Fibroblast of lung (primary cell): Measurements from ENCODE around the gene MIER2. TPM values are rescaled to one million over a fixed set of nuclear protein-coding genes. Genes with fewer than 3 reads are reported as not detected.

Experiments
- DNase-seq, 2 donors: peaks; one replicate each; pipeline versions ENCODE4 v3.0.0 to v3.0.0-alpha.2; 2010; ENCODE audit warnings: low read depth in 2 of 2
- H2AFZ ChIP-seq: 2 replicates; pipeline ENCODE4 v1.5.1; 2012; ENCODE audit warnings: low read length, control low read depth, inconsistent platforms
- H3K27ac ChIP-seq: 2 replicates; pipeline ENCODE4 v1.5.1; 2011; ENCODE audit warnings: low read length, control low read depth; ENCODE audit not compliant: insufficient read depth
- H3K27me3 ChIP-seq: 2 replicates; pipeline ENCODE4 v1.5.1; 2011; ENCODE audit warnings: mild to moderate bottlenecking, low read length; ENCODE audit not compliant: control insufficient read depth, insufficient read depth
- H3K36me3 ChIP-seq: 2 replicates; pipeline ENCODE4 v1.5.1; 2011; ENCODE audit warnings: low read length; ENCODE audit not compliant: control insufficient read depth, insufficient read depth
- H3K4me1 ChIP-seq: 2 replicates; pipeline ENCODE4 v1.5.1; 2011; ENCODE audit warnings: low read length; ENCODE audit not compliant: control insufficient read depth, insufficient read depth; ENCODE audit errors: extremely low read depth
- H3K4me2 ChIP-seq: 2 replicates; pipeline ENCODE4 v1.5.1; 2011; ENCODE audit warnings: low read length, control low read depth; ENCODE audit not compliant: insufficient read depth; ENCODE audit errors: extremely low read depth
- H3K4me3 ChIP-seq, 4 experiments: fragments of 200-600 bp in 1 of 4; sonication (generic) in 1 of 4; replicated peaks in 1 of 4; 2 replicates each; pipeline ENCODE4 v1.5.1; 2011 to 2016; ENCODE audit warnings: low read length in 4 of 4, low read depth in 3 of 4, mild to moderate bottlenecking in 3 of 4, control low read depth in 2 of 4, inconsistent platforms in 1 of 4, mixed read lengths in 1 of 4; ENCODE audit not compliant: insufficient read depth in 1 of 4; ENCODE audit errors: control extremely low read depth in 1 of 4
- H3K79me2 ChIP-seq: 2 replicates; pipeline ENCODE4 v1.5.1; 2012; ENCODE audit warnings: mild to moderate bottlenecking, low read length, inconsistent platforms; ENCODE audit not compliant: control insufficient read depth, insufficient read depth
- H3K9ac ChIP-seq: 2 replicates; pipeline ENCODE4 v1.5.1; 2011; ENCODE audit warnings: mild to moderate bottlenecking, low read length, control low read depth; ENCODE audit not compliant: insufficient read depth
- H3K9me3 ChIP-seq: 2 replicates; pipeline ENCODE4 v1.5.1; 2012; ENCODE audit warnings: low read depth, low read length; ENCODE audit not compliant: control insufficient read depth, insufficient read depth
- H4K20me1 ChIP-seq: 2 replicates; pipeline ENCODE4 v1.5.1; 2011; ENCODE audit warnings: low read length; ENCODE audit not compliant: control insufficient read depth, insufficient read depth; ENCODE audit errors: extremely low read depth
- CTCF ChIP-seq, 2 donors: IDR thresholded peaks in 1 of 2; conservative IDR thresholded peaks in 1 of 2; 1 replicate in 1 of 2; 2 replicates in 1 of 2; pipeline ENCODE4 v1.5.1; 2011 to 2012; ENCODE audit warnings: low read length in 2 of 2, control low read depth in 1 of 2, inconsistent platforms in 1 of 2, low read depth in 1 of 2, mild to moderate bottlenecking in 1 of 2
- EZH2 ChIP-seq: IDR thresholded peaks from 2 replicates; pipeline ENCODE4 v1.5.1; 2012; ENCODE audit warnings: low read length, control low read depth, mild to moderate bottlenecking; ENCODE audit errors: missing control alignments
- polyA plus RNA-seq, 2 donors: library from polyadenylated mRNA; depleted of rRNA in 1 of 2; stranded (reverse) in 1 of 2; unstranded in 1 of 2; fragments of >200 nt; gene quantifications; 2 replicates each; pipeline ENCODE4 v1.2.1, GENCODE V29; 2011 to 2012; ENCODE audit warnings: missing spikeins in 1 of 2
- total RNA-seq: library from RNA; depleted of rRNA; stranded (reverse); fragments of >200 nt; gene quantifications from 2 replicates; pipeline ENCODE4 v1.2.1, GENCODE V29; 2014

Gene MIER2
- total and polyA plus RNA-seq, 2 donors (not counting 1 experiment from before 2014, with no cell fraction given) = 13.7 to 20.6 TPM

- no peak for TF ChIP-seq EZH2
- no peak for TF ChIP-seq CTCF (conservative IDR thresholded peaks at IDR 0.05 in 1 of 2, IDR thresholded peaks at IDR 0.05 in 1 of 2; ENCODE audit: low read depth in 1 of 2, low read length in 2 of 2)
- Histone ChIP-seq H3K4me2 (no peak overlapping the region), H3K9ac (no peak overlapping the region), H3K79me2 (no peaks in the 10 kb centered on the region), H2AFZ (no peak overlapping the region), H3K4me3 (no peak overlapping the region), H3K36me3 (no peaks in the 10 kb centered on the region), H3K9me3 (no peaks in the 10 kb centered on the region), H3K4me1 (peaks cover 3% of the 10 kb centered on the region), H4K20me1 (no peaks in the 10 kb centered on the region), H3K27me3 (peaks cover 31% of the 10 kb centered on the region), H3K27ac (no peak overlapping the region)
- no peak for DNase-seq
Observed at GRCh38 chr19:295687-296370, 48.8 kb downstream of the MIER2 start.

GRCh38 chr19:294946-295686 is 49.5 kb downstream of the MIER2 start:
- Histone ChIP-seq H3K36me3 (no peaks in the 10 kb centered on the region), H3K9me3 (no peaks in the 10 kb centered on the region), H3K9ac (no peak overlapping the region), H3K4me1 (peaks cover 3% of the 10 kb centered on the region), H2AFZ (no peak overlapping the region), H4K20me1 (no peaks in the 10 kb centered on the region), H3K27me3 (peaks cover 31% of the 10 kb centered on the region), H3K27ac (no peak overlapping the region), H3K4me2 (peak overlapping the region; percentile 35), H3K79me2 (no peaks in the 10 kb centered on the region), H3K4me3 (no peak overlapping the region)
- DNase-seq = no peak
- no peak for TF ChIP-seq EZH2
- peak; percentile 55 to 74 for TF ChIP-seq CTCF (conservative IDR thresholded peaks at IDR 0.05 in 1 of 2, IDR thresholded peaks at IDR 0.05 in 1 of 2; ENCODE audit: low read depth in 1 of 2, low read length in 2 of 2)

GRCh38 chr19:294341-294945 is 50.2 kb downstream of the MIER2 start:
- no peaks in the 10 kb centered on the region for H4K20me1 ChIP-seq
- no peak overlapping the region for H3K27ac ChIP-seq
- no peak overlapping the region for H3K9ac ChIP-seq
- no peaks in the 10 kb centered on the region for H3K79me2 ChIP-seq
- H2AFZ ChIP-seq = no peak overlapping the region
- peak overlapping the region; percentile 35 for H3K4me2 ChIP-seq
- TF ChIP-seq CTCF (conservative IDR thresholded peaks at IDR 0.05 in 1 of 2, IDR thresholded peaks at IDR 0.05 in 1 of 2; ENCODE audit: low read depth in 1 of 2, low read length in 2 of 2) (peak in 1 of 2 donors; percentile 2), EZH2 (peak; percentile 48)
- peaks cover 3% of the 10 kb centered on the region for H3K4me1 ChIP-seq
- no peak overlapping the region for H3K4me3 ChIP-seq
- no peaks in the 10 kb centered on the region for H3K36me3 ChIP-seq
- no peaks in the 10 kb centered on the region for H3K9me3 ChIP-seq
- H3K27me3 ChIP-seq = peaks cover 31% of the 10 kb centered on the region
- no peak for DNase-seq
